ENCODE data around the gene THOC6. TPM values are rescaled to one million over a fixed set of nuclear protein-coding genes. Genes with fewer than 3 reads are reported as not detected.

Gene THOC6
- polyA plus RNA-seq, 2 of the 4 experiments (the other 2 are of a cell fraction), result 32.5 to 53.2 TPM

DNA sequence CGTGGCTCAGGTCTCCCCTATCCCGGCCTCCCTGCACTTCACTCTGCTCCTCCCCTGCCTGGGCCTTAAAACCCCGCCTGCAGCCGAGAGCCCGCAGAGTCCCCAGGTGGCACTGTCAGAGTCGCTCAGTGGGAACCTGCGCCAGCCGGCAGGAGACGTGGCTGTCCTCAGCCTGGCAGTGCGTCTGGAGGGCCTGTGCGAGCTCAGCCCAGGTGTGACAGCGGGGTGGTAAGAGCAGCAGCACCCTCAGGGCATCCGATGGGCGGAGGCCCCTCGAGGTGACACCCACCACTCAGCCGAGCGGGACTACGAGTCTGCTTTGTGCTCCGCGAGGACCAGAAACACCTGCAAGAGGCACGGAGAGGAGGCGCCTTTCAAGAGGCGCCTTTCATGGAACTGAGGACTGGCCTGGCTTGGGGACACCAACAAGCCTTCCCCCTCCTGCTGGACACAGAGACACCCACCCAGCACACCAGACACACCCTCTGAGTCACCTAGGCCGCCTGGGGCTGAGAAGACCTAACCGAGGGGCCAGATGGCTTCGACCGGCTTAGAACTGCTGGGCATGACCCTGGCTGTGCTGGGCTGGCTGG lies 10.9 kb upstream of the THOC6 start, which contains the start of gene CLDN9 (continued):
- TF ChIP-seq NFE2L2 (conservative IDR thresholded peaks at IDR 0.05; ENCODE audit: low read length) (no peak), EHF (CRISPR knock-in tag; IDR thresholded peaks at IDR 0.05) (no peak), RARB (CRISPR knock-in tag; IDR thresholded peaks at IDR 0.05) (no peak), CBX2 (IDR thresholded peaks at IDR 0.05; ENCODE audit: borderline replicate concordance, low read depth) (no peak), MYC (IDR thresholded peaks at IDR 0.05; ENCODE audit: borderline replicate concordance, low read length) (no peak), HDAC2 (IDR thresholded peaks at IDR 0.05) (no peak)

DNA sequence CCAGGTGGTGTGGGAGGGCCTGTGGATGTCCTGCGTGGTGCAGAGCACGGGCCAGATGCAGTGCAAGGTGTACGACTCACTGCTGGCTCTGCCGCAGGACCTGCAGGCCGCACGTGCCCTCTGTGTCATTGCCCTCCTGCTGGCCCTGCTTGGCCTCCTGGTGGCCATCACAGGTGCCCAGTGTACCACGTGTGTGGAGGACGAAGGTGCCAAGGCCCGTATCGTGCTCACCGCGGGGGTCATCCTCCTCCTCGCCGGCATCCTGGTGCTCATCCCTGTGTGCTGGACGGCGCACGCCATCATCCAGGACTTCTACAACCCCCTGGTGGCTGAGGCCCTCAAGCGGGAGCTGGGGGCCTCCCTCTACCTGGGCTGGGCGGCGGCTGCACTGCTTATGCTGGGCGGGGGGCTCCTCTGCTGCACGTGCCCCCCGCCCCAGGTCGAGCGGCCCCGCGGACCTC lies 10.3 kb upstream of the THOC6 start:
- TF ChIP-seq MAZ (IDR thresholded peaks at IDR 0.05; ENCODE audit: borderline replicate concordance, low read depth, low read length), result no peak
- no peak for TF ChIP-seq RCOR1 (IDR thresholded peaks at IDR 0.05; ENCODE audit: low read depth, low read length)
- no peak for TF ChIP-seq GATA3 (IDR thresholded peaks at IDR 0.05; ENCODE audit: borderline replicate concordance)
- TF ChIP-seq SREBF2 (IDR thresholded peaks at IDR 0.05), result no peak
- TF ChIP-seq, protein P1, sequence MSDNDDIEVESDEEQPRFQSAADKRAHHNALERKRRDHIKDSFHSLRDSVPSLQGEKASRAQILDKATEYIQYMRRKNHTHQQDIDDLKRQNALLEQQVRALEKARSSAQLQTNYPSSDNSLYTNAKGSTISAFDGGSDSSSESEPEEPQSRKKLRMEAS (IDR thresholded peaks at IDR 0.05), result peak; percentile 73
- peak; percentile 76 for TF ChIP-seq BHLHE40 (IDR thresholded peaks at IDR 0.05; ENCODE audit: low read depth, low read length)
- TF ChIP-seq, protein P2, sequence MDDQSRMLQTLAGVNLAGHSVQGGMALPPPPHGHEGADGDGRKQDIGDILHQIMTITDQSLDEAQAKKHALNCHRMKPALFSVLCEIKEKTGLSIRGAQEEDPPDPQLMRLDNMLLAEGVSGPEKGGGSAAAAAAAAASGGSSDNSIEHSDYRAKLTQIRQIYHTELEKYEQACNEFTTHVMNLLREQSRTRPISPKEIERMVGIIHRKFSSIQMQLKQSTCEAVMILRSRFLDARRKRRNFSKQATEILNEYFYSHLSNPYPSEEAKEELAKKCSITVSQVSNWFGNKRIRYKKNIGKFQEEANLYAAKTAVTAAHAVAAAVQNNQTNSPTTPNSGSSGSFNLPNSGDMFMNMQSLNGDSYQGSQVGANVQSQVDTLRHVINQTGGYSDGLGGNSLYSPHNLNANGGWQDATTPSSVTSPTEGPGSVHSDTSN (IDR thresholded peaks at IDR 0.05), result no peak
- no peak for TF ChIP-seq CHD2 (IDR thresholded peaks at IDR 0.05; ENCODE audit: low read length, partially characterized antibody)
- TF ChIP-seq, protein P3, sequence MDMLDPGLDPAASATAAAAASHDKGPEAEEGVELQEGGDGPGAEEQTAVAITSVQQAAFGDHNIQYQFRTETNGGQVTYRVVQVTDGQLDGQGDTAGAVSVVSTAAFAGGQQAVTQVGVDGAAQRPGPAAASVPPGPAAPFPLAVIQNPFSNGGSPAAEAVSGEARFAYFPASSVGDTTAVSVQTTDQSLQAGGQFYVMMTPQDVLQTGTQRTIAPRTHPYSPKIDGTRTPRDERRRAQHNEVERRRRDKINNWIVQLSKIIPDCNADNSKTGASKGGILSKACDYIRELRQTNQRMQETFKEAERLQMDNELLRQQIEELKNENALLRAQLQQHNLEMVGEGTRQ (IDR thresholded peaks at IDR 0.05), result peak; percentile 50; the same call in 1 of the 2 replicates
- Histone ChIP-seq H3K27ac (peak overlapping the region in 1 of 2 experiments; percentile 58; a peak in 3 of 6 replicates), H3K9me3 (no peaks in the 10 kb centered on the region), H3K4me1 (peaks cover 15% of the 10 kb centered on the region), H3K4me3 (no peak overlapping the region), H3K4me2 (peak overlapping the region; percentile 36; the same call in 2 of the 3 replicates)
- FAIRE-seq, result no peak
- POLR2A ChIA-PET, result interaction anchor here (1.0 kb wide), 1 partner anchor 14 kb away, joined by 3 read pairs; no protein-coding TSS in a partner anchor
- WGBS (ENCODE audit: missing lambda C conversion rate), result 67% methylated on average over 18 of the region's 27 CpGs
- CTCF ChIA-PET, result interaction anchor here (1.2 to 3.4 kb wide), 2 partner anchors 10 to 29 kb away, joined by 3 to 16 read pairs; no protein-coding TSS in a partner anchor
- DNase-seq (ENCODE audit: low read depth in 1 of 2, low spot score in 1 of 2), result no peak
- peak; percentile 47 to 50 for ATAC-seq

DNA sequence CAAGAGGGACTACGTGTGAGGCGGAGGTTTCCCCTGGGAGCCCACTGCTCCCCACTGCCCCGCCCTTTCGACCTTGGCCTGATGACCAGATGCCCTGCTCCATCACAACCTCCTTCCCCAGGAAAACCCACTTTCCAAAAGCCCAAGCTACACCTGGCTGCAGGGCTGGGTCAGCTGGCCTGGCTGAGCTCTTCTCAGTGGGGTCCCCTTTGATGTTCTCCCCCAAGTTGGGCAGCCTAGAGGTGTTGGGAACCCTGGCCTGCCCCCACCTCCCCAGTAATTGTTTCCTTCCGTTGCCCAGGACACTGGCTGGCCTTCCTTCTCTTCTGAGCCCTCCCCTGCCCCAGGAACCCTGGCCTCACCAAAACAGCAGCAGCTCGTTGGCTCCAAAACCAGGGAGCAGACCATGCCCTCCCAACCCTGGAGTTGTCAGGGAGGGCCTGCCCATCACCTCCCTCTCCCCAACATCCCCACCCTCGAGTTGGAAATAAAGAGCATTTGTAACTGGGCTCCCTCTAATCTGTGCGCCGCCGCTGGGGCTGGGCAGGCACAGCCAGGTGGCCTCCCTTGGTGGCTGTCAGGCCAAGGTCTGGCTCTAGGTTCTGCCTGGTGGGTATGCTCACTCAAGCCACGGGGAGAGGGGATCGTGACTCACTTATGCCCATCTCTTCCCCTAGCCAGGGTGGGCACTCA lies 9.7 kb upstream of the THOC6 start:
- Histone ChIP-seq H3K4me1 (peaks cover 15% of the 10 kb centered on the region), H3K4me3 (no peak overlapping the region), H3K9me3 (no peaks in the 10 kb centered on the region), H3K4me2 (no peak overlapping the region), H3K27ac (peak overlapping the region in 1 of 2 experiments; percentile 58; a peak in 1 of 6 replicates)
- no peak for FAIRE-seq
- TF ChIP-seq, protein P4, sequence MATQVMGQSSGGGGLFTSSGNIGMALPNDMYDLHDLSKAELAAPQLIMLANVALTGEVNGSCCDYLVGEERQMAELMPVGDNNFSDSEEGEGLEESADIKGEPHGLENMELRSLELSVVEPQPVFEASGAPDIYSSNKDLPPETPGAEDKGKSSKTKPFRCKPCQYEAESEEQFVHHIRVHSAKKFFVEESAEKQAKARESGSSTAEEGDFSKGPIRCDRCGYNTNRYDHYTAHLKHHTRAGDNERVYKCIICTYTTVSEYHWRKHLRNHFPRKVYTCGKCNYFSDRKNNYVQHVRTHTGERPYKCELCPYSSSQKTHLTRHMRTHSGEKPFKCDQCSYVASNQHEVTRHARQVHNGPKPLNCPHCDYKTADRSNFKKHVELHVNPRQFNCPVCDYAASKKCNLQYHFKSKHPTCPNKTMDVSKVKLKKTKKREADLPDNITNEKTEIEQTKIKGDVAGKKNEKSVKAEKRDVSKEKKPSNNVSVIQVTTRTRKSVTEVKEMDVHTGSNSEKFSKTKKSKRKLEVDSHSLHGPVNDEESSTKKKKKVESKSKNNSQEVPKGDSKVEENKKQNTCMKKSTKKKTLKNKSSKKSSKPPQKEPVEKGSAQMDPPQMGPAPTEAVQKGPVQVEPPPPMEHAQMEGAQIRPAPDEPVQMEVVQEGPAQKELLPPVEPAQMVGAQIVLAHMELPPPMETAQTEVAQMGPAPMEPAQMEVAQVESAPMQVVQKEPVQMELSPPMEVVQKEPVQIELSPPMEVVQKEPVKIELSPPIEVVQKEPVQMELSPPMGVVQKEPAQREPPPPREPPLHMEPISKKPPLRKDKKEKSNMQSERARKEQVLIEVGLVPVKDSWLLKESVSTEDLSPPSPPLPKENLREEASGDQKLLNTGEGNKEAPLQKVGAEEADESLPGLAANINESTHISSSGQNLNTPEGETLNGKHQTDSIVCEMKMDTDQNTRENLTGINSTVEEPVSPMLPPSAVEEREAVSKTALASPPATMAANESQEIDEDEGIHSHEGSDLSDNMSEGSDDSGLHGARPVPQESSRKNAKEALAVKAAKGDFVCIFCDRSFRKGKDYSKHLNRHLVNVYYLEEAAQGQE (IDR thresholded peaks at IDR 0.05), result no peak
- TF ChIP-seq HDAC2 (IDR thresholded peaks at IDR 0.05), result no peak
- TF ChIP-seq CBX2 (IDR thresholded peaks at IDR 0.05; ENCODE audit: borderline replicate concordance, low read depth), result no peak
- CTCF ChIA-PET, result interaction anchor here (1.2 to 3.4 kb wide), 2 partner anchors 10 to 30 kb away, joined by 3 to 16 read pairs; no protein-coding TSS in a partner anchor
- 78% methylated on average over 11 of the region's 12 CpGs for WGBS (ENCODE audit: missing lambda C conversion rate)
- DNase-seq (ENCODE audit: low read depth in 1 of 2, low spot score in 1 of 2), result no peak
- no peak for ATAC-seq
- POLR2A ChIA-PET, result interaction anchor here (1.0 kb wide), 1 partner anchor 13 kb away, joined by 3 read pairs; no protein-coding TSS in a partner anchor
